Thyroid gland (tissue), 4 donors: ENCODE measurements around the gene ATXN7L1.

Source experiments
- CTCF ChIP-seq, 6 experiments: fragments of 200-600 bp in 3 of 6; fragments of 450-650 bp in 3 of 6; sonication (generic) in 3 of 6; IDR thresholded peaks; one replicate each; pipeline ENCODE4 v1.5.1; 2016 to 2019; ENCODE audit warnings: antibody characterized with exemption in 6 of 6, mild to moderate bottlenecking in 2 of 6, inconsistent platforms in 1 of 6, moderate library complexity in 1 of 6
- POLR2A ChIP-seq, 2 donors: fragments of 450-650 bp; IDR thresholded peaks; one replicate each; pipeline ENCODE4 v1.6.1; 2017; ENCODE audit warnings: antibody characterized with exemption in 2 of 2, mild to moderate bottlenecking in 2 of 2, moderate library complexity in 1 of 2

- TF ChIP-seq POLR2A (IDR thresholded peaks at IDR 0.05) (no peak), CTCF (IDR thresholded peaks at IDR 0.05) (no peak)
These were observed 182.8 kb downstream of the ATXN7L1 start for GRCh38 chr7:105693576-105693975.
